ENCODE results near the gene PLCH1. TPM values are rescaled to one million over a fixed set of nuclear protein-coding genes. Genes with fewer than 3 reads are reported as not detected.

Gene PLCH1
- total RNA-seq, 1 donor from 2014 or later = 1.3 TPM

GRCh38 chr3:155449613-155450267 lies 295.1 kb downstream of the PLCH1 start:
- H3K36me3 Mint-ChIP-seq = no peaks in the 10 kb centered on the region
- H3K27me3 Mint-ChIP-seq (ENCODE audit: low read depth) = no peaks in the 10 kb centered on the region
- DNase-seq (ENCODE audit: low spot score in 2 of 2, unreplicated experiment in 2 of 2) = no peak
- H3K4me3 Mint-ChIP-seq = no peak overlapping the region
- H3K27ac Mint-ChIP-seq = no peak overlapping the region
- no peak for TF ChIP-seq CTCF (IDR thresholded peaks at IDR 0.05; ENCODE audit: unreplicated experiment)
- H3K4me1 Mint-ChIP-seq = no peaks in the 10 kb centered on the region
- no peaks in the 10 kb centered on the region for H3K9me3 Mint-ChIP-seq

DNA sequence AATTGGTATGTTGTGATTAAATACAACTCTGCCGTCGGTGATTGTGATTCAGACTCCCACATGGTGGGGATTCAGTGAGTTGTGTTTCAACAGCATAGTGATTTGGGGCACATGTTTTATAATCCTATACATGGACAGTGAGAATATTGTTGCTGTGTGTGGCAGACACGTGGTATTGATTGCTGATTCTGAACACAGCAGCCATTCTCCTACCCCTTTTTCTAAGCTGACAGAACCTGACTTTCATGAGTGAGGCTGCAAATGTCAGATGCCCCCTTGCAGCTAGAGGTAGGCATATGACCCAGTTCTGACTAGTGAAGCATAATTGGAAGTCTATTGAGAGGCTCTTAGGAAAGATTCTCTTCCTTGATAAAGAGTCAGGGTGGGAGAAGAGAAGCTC lies 296.3 kb downstream of the PLCH1 start:
- Mint-ChIP-seq H3K4me3 (no peak overlapping the region), H3K9me3 (no peaks in the 10 kb centered on the region), H3K27me3 (ENCODE audit: low read depth) (no peaks in the 10 kb centered on the region), H3K36me3 (no peaks in the 10 kb centered on the region), H3K4me1 (no peaks in the 10 kb centered on the region), H3K27ac (no peak overlapping the region)
- TF ChIP-seq CTCF (IDR thresholded peaks at IDR 0.05; ENCODE audit: unreplicated experiment) = no peak
- DNase-seq (ENCODE audit: low spot score in 2 of 2, unreplicated experiment in 2 of 2) = no peak

DNA sequence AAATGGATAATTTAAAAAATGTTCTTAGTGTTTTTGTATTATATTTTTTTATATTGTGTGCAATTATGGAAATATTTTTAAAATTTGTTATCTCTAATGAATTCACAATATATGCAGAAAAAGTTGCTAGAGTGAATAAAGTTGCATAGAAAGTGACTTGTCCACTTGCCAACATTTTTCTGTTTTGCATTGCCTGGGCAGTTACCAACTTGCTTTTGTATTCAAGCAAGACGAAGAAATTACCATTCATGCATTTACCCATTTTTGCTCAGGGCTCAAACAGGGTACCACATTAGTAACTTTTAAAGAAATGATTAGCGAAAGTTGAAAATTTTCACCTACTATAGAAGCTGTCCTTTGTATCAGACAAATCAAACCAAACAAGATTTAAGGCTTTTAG lies 298.5 kb downstream of the PLCH1 start:
- Mint-ChIP-seq H3K4me3 (no peak overlapping the region), H3K27me3 (ENCODE audit: low read depth) (no peaks in the 10 kb centered on the region), H3K9me3 (no peaks in the 10 kb centered on the region), H3K36me3 (no peaks in the 10 kb centered on the region), H3K27ac (no peak overlapping the region), H3K4me1 (no peaks in the 10 kb centered on the region)
- no peak for DNase-seq (ENCODE audit: low spot score in 2 of 2, unreplicated experiment in 2 of 2)
- TF ChIP-seq CTCF (IDR thresholded peaks at IDR 0.05; ENCODE audit: unreplicated experiment) = no peak

DNA sequence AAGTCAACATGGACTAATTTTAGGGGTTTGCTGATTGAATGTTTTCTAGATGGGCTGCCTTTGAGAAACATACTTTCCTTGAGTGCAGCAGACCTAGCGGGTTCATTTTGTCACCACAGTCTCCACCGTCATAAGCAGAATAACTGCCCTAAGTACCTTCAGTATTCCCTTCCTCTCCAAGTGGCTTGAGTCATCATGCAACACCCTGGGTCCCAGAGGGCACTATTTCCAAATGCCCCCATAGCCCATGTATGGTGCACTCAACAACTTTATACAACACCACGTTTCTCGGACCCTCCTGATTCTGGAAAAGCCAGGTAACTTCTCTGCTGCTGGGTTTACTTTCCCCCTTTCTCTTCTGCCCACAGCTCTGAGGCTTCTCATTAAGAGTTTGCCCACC lies 300.1 kb downstream of the PLCH1 start:
- H3K27ac Mint-ChIP-seq = no peak overlapping the region
- H3K36me3 Mint-ChIP-seq = no peaks in the 10 kb centered on the region
- no peak for DNase-seq (ENCODE audit: low spot score in 2 of 2, unreplicated experiment in 2 of 2)
- no peak for TF ChIP-seq CTCF (IDR thresholded peaks at IDR 0.05; ENCODE audit: unreplicated experiment)
- H3K27me3 Mint-ChIP-seq (ENCODE audit: low read depth) = no peaks in the 10 kb centered on the region
- no peaks in the 10 kb centered on the region for H3K4me1 Mint-ChIP-seq
- no peaks in the 10 kb centered on the region for H3K9me3 Mint-ChIP-seq
- H3K4me3 Mint-ChIP-seq = no peak overlapping the region

GRCh38 chr3:155443815-155444214 lies 301.1 kb downstream of the PLCH1 start:
- TF ChIP-seq CTCF (IDR thresholded peaks at IDR 0.05; ENCODE audit: unreplicated experiment) = no peak
- DNase-seq (ENCODE audit: low spot score in 2 of 2, unreplicated experiment in 2 of 2) = no peak
- Mint-ChIP-seq H3K4me1 (no peaks in the 10 kb centered on the region), H3K27ac (no peak overlapping the region), H3K4me3 (no peak overlapping the region), H3K9me3 (no peaks in the 10 kb centered on the region), H3K36me3 (no peaks in the 10 kb centered on the region), H3K27me3 (ENCODE audit: low read depth) (no peaks in the 10 kb centered on the region)

DNA sequence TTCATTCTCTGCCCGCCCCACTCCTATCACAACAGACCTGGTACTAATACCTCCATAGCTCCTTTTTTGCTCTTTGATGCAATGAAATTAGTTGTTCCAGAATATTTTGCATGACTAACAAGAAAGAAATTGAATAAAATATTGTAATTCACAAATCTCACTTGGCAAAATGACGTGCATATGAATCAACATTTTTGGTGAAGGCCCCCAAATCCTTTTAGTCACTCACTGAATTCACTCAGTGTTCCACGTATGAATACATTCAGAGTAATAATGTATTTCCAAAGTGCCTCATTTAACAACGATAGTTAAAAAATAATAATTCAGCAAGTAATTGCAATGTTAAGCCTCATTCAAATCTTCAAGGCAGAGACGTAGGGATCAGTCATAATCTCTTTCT lies 302.8 kb downstream of the PLCH1 start:
- TF ChIP-seq CTCF (IDR thresholded peaks at IDR 0.05; ENCODE audit: unreplicated experiment) = no peak
- DNase-seq (ENCODE audit: low spot score in 2 of 2, unreplicated experiment in 2 of 2) = no peak
- Mint-ChIP-seq H3K4me1 (no peaks in the 10 kb centered on the region), H3K9me3 (no peaks in the 10 kb centered on the region), H3K36me3 (no peaks in the 10 kb centered on the region), H3K27ac (no peak overlapping the region), H3K4me3 (no peak overlapping the region), H3K27me3 (ENCODE audit: low read depth) (no peaks in the 10 kb centered on the region)

All from mesothelial cell of epicardium (in vitro differentiated cells).